GM21576 (cell line): ENCODE measurements around the gene RBM14.
"Not testable (repeated sequence)": the region's sequence is repeated elsewhere in the genome, so short reads cannot be mapped to it uniquely, and the experiment has no call there.

Experiments used
- ATAC-seq: cut with Tn5 transposase; IDR thresholded peaks from one replicate; pipeline ENCODE4 v1.9.1; 2021; ENCODE audit warnings: mild to moderate bottlenecking, moderate library complexity; ENCODE audit not compliant: unreplicated experiment

RBM14 gene

DNA sequence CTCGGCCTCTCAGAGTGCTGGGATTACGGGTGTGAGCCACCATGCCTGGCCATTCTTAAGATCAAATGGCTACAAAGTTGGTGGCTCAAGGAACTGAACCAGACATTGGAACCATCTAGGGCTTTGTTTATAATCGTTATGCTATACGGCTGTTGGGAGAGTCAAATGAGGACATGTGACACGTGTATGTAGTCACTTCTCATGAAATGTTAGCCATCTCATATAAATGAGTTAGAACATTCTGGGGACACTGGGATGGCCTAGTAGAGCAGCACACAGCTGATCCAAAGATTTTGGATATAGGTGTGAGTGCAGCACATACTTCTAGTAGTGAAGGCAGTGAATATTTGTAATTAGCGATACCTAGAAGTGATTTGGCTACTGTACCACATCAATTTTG, 15.5 kb downstream of the RBM14 start:
- ATAC-seq: no peak

DNA sequence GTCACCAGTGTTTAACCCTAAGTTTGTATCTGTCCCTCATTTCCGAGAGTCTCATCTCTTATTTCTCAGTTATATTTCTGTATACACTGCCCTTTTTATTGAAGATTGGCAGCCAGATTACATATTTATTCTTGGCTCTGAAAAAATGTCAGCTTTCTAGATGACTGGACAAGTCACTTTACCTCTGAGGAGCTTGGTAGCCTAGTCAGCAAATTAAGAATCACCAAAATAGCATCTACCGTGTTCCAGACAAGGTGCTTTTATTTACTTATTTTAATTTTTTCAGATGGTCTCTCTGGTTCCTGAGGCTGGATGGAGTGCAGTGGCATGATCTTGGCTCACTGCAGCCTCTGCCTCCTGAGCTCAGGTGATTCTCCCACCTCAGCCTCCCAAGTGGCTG, 16.5 kb downstream of the RBM14 start:
- no peak for ATAC-seq

DNA sequence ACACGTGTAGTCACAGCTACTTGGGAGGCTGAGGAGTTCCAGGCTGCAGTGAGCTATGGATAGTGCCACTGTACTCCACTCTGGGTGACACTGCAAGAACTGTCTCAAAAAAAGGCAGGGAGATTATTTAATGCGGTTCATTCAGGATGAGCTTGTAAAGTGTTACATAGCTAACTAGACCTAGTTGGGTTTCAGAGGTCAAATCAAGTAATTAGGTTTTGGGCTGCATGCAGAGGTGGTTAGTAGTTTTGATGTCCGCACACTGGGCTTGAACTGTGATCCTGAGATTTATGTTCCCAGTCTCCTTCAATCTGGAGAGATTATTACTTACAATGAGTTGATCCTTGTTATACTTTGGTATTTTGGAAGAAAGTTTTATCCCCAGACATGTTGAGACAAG, 20.0 kb downstream of the RBM14 start:
- no peak for ATAC-seq

DNA sequence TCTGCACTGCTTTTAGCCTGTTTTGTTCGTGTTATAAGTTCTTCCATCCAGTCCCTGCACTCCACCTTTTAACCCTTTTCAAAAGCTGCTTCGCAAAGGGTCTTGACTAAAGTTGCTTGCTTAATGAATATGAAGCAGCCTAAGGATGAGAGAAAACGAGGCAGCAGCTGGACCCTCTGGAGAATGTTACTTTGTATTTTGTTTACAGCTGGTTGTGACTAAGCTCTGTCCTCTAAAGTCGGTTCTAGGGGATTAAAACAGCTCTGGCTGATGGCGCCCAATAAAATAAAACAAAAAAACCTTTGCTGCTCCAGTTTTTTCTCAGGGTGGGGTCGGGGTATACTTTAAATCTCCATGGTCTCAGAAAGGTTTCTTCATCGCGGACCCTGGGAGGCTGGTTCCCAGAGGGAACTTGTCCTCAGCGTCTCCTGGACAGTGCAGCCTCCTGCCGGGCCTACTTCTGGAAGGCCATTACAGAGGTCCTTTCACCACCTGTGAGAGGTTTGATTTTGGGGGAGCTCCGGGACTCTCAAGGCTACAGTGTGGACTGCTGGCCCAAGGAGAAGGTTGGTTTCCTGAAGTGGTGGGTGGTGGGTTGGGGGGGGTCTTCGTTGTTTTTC, 21.2 kb downstream of the RBM14 start:
- ATAC-seq: no peak

DNA sequence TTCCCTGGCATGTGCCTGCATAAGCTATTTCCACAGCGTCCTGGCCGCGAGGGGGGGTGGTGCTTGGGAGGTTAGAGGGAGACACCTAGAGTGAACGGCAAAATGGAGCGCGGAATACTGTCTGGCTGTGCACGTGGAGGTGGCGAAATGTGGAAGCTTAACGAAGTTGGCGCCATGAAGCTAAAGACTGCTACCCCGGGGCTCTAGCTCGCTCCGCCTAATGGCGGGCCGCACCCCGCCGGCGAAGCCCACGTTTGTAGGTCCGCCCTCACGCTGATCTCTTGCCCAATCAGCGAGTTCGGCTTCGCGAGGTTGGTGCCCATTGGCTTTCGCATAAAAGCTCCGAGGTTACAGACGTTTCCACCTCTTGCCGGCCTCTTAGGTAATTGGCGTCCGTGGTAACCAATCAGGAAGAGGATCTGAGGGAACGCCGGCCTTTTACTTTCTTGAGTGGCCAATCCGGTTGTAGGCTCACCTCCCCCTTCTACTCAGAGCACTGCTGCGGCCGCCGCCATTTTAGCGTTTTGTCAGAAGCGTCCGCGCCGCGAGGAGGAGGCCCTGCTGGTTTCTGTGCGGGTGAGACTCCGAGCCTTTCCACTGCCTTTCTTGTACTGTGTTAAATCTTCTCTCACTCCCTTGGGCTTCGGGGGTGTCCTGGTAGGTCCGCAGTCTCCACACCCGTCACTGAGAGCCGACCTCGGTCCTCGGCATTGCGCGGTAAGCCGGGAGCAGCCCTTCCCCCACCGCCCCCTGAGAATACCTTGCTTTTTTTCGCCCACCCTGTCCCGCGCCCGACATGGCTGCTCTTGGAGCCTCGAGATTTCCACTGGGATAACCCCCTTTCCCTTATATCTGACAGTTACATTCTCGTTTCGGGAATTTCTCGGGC, 22.0 kb downstream of the RBM14 start, which contains the start of gene RBM4:
Gene RBM4 (plus strand): TSS at position 527 of the 889 bp plus-strand sequence. CDS start 1,009 bp downstream, outside the sequence.
- peak; percentile 92 for ATAC-seq

DNA sequence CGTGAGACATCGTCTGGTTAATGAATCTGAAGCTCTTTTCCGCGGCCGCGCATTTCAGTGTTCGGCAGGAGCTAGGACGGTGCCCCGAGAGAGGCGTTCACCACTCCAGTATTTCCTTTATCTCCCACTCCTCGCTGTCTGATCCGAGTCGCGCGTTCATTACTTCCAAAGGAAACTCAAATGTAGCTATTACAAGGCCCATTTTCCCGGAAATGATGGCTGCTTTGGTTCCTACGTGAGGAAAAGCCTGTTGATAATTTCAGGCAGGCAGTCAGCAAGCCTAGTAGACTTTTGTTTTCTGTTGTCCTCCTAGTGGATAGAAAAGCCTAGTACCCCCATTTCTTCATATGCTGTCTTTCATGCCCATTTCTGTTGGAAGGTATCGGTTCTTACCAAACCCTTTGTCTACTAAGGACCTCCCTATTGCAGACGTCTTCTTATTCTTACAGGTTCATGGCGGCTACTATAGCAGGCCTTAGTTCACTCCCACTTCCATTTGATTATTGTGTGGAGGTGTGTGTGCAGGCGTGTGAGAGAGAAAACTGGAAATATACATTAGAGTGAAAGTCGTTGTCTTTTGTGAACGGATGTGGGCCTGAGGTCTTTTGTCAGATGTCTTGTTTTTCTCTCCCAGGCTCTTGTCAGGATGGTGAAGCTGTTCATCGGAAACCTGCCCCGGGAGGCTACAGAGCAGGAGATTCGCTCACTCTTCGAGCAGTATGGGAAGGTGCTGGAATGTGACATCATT, 22.8 kb downstream of the RBM14 start:
- ATAC-seq: no peak

DNA sequence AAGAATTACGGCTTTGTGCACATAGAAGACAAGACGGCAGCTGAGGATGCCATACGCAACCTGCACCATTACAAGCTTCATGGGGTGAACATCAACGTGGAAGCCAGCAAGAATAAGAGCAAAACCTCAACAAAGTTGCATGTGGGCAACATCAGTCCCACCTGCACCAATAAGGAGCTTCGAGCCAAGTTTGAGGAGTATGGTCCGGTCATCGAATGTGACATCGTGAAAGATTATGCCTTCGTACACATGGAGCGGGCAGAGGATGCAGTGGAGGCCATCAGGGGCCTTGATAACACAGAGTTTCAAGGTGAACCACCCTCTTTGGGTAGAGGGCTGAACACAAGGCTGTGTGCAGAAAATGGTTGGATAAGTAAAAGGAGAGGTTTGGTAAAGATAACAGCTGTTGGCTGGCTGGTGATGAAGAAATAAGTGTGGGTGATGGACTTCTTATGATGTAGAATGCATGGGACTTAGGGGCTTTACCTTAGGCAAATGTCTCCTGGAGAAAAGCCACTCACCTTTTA, 23.4 kb downstream of the RBM14 start:
- ATAC-seq: not testable (repeated sequence)

DNA sequence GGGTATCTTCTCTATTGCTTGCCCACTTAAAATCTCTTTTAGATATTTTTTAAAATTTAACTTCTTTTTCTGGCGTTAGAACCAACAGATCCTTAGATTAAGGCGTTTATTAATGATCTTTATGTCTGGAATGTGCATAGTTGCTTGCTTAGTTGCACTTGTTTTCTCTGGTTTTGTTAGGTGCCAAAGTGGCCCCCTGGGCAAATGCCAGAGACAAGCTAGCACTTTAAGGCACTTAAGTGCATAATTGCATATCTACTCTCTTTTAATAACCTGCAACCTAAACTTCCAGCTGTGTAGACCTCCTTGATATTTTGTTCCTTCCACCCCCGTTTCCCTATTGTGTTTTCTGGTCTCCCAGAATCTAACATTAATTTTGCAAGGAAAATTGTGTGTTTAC, 25.4 kb downstream of the RBM14 start:
- no peak for ATAC-seq

DNA sequence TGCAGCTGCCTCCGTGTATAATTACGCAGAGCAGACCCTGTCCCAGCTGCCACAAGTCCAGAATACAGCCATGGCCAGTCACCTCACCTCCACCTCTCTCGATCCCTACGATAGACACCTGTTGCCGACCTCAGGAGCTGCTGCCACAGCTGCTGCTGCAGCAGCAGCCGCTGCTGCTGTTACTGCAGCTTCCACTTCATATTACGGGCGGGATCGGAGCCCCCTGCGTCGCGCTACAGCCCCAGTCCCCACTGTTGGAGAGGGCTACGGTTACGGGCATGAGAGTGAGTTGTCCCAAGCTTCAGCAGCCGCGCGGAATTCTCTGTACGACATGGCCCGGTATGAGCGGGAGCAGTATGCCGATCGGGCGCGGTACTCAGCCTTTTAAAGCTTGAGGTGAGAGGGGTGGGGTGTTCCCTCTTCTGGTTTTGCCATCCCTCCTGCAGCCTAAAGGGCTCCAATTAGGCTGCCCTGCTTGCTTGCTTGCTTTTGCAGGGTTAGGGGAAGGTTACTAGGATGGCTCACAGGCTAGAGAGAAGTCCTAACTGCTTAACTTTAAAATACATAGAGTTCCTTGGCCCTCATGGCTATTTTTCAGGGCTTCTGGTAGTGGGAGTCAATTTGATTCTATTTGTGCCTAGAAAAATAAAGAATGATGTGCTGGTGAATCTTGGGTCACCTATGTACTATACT, 27.5 kb downstream of the RBM14 start:
- ATAC-seq: no peak

DNA sequence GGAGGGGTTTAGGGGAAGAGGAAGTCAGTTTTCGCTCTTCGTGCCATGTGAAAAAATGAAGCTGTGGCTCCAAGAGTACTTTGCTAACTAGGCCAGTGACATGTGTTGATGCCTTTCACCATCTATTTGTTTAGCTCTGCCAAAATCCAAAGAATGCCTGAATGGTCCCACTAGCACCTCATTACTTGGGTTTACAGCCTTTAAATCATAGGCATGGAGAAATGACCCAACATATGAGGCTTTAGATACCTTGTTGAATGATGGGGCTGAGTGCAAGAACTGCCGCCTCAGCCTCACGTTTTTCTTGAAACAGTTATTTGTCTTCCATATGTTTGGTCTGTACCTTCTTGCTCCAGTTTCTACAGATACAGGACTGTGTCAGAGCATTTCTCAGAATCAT, 30.4 kb downstream of the RBM14 start:
- ATAC-seq: no peak

DNA sequence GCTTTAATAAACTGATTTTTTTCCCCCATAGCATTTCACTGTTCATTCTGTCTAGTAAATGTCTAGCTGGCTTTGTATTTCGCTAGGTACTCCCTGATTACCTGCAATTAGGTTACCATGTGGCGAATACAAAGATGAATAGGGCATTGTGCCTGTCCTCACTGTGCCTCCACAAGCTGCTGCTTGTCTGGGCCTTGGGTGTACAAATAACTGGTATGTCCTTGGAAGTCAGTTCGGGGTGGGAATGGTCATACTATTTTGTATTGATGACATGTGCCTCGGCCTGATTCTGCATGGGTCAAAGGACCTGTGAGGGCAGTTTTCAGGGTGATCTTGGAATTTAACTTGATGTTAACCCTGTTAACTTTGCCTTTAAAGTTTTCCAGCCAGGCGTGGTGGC, 33.5 kb downstream of the RBM14 start:
- ATAC-seq: no peak

DNA sequence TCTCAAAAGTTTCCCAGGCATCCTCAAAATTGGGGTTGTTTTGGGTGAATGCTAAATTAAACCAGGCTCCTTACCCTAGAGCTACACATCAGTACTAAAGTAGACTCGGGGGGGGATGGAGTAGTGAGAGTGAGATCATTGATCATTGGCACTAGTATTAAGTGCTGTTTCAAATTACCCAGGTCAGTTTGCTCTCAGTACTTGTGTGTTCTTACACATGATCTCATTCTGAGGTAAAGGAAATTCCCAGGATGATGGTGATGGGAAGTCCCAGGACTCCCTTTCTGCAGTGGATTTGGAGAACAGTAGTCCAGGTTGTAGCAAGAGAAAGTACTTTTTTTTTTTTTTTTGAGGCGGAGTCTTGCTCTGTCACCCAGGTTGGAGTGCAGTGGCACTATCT, 34.6 kb downstream of the RBM14 start:
- no peak for ATAC-seq

DNA sequence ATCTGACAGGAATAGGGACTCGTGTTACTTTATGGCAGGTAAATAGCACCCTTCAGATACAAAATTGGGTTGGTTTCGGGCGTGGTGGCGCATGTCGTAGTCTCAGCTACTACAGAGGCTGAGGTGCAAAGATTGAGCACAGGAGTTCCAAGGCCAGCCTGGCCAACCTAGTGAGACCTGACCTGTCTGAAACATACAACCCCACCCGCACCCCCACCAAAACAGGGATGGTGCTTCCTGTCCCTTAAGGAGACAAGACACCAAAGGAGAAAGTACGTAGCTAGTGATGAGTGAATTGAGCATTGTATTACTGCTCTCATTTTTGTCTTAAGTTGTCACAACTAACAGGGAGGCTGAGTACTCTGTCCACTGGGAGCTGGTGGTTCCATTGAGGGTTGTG, 36.2 kb downstream of the RBM14 start:
- ATAC-seq: no peak

DNA sequence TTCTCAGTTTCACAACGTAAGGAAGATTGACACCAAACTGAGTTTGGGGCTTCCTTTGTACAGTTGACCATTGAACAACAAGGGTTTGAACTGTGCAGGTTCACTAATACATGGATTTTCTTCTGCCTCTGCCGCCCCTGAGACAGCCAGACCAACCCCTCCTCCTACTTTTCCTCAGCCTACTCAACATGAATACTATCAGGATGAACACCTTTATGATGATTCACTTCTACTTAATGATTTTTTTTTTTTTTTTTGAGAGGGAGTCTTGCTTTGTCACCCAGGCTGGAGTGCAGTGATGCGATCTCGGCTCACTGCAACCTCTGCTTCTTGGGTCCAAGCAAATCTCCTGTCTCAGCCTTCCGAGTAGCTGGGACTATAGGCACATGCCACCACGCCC, 36.7 kb downstream of the RBM14 start:
- ATAC-seq: no peak

DNA sequence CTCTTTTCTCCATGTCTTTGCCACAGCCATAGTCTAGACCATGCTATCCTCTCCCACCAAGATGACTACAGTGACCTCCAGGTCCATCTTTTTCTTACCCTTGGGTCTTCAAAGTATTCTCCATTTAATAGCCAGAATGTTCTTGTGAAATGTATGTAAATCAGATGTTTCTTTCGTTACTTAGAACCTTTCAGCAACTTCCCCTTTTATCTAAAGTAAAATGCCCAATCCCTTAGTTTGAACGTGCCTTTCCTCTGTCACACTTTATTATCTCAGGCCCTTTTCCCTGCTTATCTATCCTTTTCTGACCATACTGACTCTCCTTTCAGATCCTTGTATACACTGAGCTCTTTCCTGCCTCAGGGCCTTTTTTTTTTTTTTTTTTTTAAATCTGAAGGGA, 43.3 kb downstream of the RBM14 start:
- no peak for ATAC-seq

DNA sequence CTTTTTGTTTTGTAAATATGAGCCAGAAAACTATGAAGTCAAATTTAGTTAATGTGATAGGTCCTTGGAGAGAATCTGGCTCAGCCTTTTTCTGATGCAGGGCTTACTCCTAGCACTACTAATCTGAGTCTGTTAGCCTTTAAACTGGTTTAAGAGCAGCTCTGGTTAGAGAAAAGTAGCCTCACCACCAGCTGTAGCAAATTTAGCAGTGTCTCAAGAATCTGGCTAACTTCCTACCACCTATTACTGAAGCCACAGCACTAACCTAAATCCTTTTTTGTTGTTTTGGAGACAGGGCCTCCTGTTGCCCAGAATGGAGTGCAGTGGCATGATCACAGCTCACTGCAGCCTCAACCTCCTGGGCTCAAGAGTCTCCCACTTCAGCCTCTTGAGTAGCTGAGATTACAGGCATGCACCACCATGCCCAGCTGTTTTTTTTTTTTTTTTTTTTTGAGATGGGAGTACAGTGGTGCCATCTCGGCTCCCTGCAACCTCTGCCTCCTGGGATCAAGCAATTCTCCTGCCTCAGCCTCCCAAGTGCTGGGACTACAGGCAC, 47.4 kb downstream of the RBM14 start:
- ATAC-seq: no peak

DNA sequence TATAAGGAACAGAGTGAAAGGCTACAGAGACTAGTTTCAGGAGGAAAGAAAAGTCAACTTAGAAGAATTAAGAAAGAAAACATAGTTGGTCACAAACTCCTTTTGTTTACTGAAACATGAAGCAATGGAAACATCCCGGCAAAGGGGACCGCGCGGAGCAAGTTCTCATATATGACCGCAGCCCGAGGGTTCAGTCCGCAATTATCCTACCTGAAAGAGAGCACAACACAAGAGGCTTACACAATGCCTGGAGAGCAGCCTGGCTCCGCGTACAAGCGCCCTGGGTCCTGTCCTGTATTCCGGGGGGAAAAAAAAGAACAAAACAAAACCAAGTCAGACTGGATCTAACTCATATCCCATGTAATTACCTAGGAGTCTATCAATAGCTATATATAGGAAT, 48.9 kb downstream of the RBM14 start:
- ATAC-seq: no peak

DNA sequence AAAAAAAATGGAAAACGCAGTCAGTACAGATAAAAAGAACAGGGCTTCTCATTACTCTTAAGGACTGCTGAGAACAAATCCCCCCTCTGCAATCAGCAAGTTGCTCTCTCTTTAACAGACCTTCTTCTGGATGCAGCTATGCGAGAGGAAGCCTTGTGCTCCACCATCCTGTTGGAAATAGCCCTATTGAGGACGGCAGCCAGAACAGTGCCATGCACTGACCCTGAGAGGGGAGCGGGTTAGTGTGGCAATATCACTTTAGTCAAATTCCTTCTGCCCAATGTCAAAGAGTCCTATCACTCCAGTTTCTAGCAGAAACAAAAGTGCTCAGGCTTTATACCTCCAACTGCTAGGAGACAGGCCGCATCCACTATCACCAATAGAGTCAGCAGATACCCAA, 54.4 kb downstream of the RBM14 start:
- no peak for ATAC-seq

DNA sequence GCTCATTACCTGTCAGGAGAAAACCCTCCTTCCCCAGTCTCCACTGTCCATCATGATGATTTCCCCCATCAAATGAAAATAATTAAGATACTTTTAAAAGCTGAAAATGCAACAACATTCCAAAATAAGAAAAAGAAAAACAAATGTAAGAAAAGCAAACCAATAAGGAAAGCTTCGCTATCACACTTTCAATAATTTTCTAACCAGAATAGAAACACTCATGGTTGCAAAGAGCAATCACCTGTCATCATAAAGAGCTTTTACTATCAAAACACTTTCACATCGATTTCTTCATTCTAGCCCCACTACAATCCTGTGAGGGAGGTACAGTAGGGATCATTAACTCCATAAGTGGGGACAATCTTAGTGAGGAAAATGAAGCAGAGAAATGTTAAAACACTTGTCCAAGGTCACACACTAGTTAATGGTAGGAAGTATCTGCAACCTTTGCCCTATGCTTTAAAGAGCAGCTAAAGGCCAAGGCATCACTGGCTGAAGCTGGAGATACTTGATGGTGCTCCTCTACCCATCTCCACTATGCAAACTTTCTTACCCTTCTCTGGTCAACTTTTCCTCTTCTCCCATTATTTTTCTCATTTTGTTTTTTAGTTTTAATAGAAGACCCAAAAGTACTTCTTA, 58.7 kb downstream of the RBM14 start:
- ATAC-seq: no peak

DNA sequence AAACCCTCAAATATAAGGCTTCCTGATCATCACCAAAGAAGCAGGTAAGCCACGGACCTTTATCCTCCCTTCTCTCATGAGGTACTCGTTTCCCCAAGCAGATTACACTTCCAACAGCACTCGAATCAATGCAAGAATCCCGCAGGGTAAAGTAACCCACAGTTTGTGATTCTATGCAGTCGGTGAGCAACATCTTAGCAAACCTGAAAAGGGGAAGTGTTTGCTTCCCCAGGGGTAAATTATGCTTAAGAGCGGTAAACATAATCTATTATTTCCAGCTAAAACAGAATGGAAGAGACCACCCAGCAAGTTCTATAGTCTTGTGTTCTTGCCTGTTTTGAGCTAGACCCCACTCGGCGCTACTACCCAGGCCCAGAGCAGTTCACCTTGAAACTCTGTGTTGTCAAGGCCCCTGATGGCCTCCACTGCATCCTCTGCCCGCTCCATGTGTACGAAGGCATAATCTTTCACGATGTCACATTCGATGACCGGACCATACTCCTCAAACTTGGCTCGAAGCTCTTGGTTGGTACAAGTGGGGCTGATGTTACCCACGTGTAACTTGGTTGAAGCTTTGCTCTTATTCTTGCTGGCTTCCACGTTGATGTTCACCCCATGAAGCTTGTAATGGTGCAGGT, 60.0 kb downstream of the RBM14 start:
- no peak for ATAC-seq
